GM23248 (cell line): Measurements from ENCODE around the gene RALY.

ENCODE experiments used
- EZH2 ChIP-seq: fragments of 200-600 bp; sonication (generic); IDR thresholded peaks from 2 replicates; pipeline ENCODE4 v1.6.1; 2018; ENCODE audit warnings: antibody characterized with exemption, mild to moderate bottlenecking; ENCODE audit not compliant: insufficient read depth, poor library complexity, severe bottlenecking
- EZH2phosphoT487 ChIP-seq: fragments of 200-600 bp; sonication (generic); IDR thresholded peaks from 2 replicates; pipeline ENCODE4 v1.6.1; 2018; ENCODE audit warnings: antibody characterized with exemption, moderate library complexity, mild to moderate bottlenecking, low read depth; ENCODE audit not compliant: insufficient read depth

DNA sequence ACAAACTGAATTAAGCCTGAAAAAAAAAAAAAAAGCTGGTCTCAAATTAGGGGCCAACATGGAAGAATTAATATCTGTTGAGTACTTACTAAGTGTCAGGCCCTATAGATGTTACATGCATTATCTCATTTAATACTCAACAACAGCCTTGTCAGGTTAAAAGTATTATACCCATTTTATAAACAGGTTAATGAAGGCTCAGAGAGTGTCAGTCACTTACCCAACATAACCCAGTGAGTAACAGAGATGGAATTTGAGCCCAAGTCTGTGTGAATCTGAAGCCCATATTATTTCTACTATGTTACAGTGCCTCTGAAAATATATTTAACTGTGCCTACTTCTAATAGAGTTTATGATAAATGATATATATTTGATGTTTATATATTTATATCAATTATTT, 129.6 kb downstream of the RALY start:
- no peak for TF ChIP-seq EZH2phosphoT487
- no peak for TF ChIP-seq EZH2
